KBM-7 (cell line): ENCODE measurements around the gene CCNL1.
"Not testable (repeated sequence)": the region's sequence is repeated elsewhere in the genome, so short reads cannot be mapped to it uniquely, and the experiment has no call there.

ENCODE experiments used
- DNase-seq: peaks from one replicate; pipeline ENCODE4 v3.0.0-alpha.2; 2015
- in situ Hi-C: fragments of 300-500 bp; cut with MboI; formaldehyde crosslinking; loops from 2 replicates; pipeline ENCODE4 v1.14.3; 2020; ENCODE audit warnings: low sequenced_read_pairs, low pct_unique_long_range_greater_than_20kb, mixed read lengths

CCNL1 gene

DNA sequence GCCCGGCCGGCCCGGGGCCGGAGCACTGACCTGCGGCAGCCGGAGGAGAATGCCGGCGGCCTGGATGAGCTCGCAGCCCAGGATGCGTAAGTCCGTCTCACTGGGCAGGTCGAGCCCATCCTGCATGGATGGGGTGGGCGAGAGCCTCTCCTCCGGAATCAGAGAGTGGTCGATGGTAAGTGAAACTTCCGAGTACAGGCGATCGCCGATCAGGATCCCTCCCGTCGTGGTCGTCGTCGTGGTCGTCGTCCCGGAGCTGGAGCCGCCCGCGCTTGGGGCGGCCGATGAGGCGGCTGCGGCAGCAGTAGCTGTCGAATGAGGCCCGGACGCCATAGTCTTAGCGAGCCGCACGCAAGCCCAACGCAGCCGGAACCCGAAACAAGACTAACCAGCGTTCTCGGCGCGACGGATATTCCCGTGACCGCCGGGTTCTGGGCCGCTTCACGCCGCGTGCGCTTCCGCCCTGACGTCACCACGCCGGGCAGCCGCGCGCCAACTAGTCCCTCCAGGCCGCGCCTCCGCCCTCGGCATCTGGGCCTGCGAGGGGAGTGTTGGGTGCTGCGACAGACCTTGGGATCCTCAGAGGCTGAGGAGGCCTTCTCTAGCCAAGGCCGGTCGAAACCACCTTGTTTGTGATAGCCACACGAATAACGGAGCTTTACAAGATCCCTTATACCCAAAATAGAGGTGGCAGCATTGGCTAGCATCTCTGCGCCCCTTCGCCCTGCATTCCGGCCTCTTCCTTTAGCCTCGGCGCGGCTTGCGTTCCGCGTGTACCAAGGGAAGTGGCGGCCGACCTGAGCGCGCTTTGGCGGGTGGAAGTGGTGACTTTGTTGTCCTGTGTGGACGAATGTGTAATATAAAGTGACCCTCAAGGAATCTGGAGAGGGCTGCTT lies at the start of gene CCNL1:
Gene CCNL1 (minus strand): TSS at position 386 of the 896 bp plus-strand sequence. CDS start 53 bp downstream, at position 333.
- in situ Hi-C loops: no loop called here
- DNase-seq: peak; percentile 96

DNA sequence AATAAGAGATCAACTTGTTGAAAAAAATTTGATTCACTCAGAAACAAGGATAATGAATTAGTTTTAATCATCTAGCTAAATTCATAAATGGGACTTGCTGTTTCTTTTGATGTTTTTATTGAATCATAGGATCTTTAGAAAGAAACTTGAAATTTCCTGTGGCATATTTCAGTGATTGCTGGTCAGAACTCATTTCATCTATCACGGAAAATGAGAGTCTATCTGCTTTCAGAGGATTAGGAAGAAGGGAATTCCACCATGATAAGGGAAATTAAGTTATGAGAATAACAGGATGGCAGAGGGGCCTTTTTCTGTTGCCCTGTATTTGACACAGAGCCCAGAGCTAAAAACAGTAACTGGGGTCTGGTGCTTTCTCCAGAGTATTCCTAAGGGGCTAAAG lies 44.9 kb upstream of the CCNL1 start:
- no peak for DNase-seq
- in situ Hi-C loops: loop anchor here (10.0 kb wide), 1 partner anchor 290 kb away; no protein-coding TSS in a partner anchor

DNA sequence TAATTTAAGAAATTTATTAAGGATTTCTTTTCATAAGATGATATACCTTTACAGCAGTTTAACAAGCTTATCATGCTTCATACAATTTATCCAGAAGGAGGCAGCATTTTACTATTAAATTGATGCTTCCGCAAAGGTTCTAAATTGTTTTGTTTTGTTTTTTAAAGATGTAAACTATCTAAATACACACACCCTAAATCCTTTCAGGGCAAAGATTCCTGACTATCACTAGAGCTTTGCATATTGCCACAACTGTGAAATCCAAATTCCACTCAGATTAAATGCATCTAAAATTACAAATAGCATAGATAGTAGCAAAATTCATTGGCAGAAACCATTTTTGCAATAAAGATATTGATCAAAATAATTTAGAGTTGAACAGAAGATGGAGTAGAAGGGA lies 44.5 kb upstream of the CCNL1 start:
- in situ Hi-C loops: loop anchor here (10.0 kb wide), 1 partner anchor 290 kb away; no protein-coding TSS in a partner anchor
- peak; percentile 29 for DNase-seq

DNA sequence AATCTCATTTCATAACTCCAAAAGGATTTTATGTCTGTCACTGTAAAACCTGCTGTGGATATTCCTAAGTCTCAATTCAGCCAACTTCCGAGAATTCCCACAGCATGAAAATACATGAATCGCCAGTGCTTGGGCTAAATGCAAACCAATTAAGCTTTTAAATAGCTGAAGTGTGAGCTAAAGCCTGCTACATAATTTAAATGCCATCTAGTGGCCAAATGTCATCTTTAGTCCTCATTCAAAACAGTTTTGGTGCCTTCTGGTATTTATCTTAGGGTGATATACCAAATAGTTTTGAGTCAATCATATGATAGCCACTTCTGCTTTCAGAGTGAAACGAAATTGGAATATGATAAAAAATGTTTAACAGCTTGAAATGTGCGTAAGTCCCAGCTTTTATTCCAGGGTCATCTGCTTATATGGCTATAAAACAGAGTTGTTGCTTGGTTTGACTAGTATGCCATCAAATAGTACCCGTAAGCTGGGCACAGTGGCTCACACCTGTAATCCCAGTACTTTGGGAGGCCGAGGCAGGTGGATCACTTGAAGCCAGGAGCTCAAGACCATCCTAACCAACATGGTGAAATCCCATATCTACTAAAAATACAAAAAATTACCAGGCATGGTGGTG lies 41.8 kb upstream of the CCNL1 start:
- in situ Hi-C loops: loop anchor here (10.0 kb wide), 1 partner anchor 293 kb away; no protein-coding TSS in a partner anchor
- peak; percentile 56 for DNase-seq

DNA sequence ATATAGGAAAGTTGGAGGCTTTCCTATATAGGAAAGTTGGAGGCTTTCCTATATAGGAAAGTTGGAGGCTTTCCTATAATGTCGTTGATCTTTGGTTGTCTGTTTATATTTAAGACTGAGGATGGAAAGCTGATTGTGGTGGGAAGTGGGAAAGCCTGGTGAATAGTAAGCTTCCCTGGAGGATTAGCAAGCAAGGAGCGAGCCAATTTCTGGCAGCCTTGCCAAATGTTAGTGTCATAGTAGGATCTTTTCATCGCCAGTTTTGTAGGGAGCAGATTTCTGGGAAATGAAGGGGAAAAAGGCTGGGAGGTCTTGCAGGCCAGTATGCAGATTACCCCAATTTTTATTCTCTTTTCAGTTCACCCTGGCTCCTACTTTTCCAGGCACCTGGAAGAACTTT lies 39.9 kb upstream of the CCNL1 start:
- in situ Hi-C loops: loop anchor here (10.0 kb wide), 1 partner anchor 295 kb away; no protein-coding TSS in a partner anchor
- no peak for DNase-seq

DNA sequence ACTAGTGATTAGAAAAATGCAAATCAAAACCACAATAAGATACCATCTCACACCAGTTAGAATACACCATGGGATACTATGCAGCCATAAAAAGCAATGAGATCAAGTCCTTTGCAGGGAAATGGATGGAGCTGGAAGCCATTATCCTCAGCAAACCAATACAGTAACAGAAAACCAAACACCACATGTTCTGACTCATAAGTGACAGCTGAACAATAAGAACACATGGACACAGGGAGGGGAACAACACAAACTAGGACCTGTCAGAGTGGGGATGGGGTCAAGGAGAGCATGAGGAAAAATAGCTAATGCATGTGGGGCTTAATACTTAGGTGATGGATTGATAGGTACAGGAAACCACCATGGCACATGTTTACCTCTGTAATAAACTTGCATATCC lies 36.0 kb upstream of the CCNL1 start:
- DNase-seq: no peak
- in situ Hi-C loops: no loop called here

DNA sequence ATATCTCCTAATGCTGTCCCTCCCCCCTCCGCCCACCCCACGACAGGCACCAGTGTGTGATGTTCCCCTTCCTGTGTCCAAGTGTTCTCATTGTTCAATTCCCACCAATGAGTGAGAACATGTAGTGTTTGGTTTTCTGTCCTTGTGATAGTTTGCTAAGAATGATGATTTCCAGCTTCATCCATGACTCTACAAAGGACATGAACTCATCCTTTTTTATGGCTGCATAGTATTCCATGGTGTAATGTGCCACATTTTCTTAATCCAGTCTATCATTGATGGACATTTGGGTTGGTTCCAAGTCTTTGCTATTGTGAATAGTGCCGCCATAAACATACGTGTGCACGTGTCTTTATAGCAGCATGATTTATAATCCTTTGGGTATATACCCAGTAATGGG lies 31.2 kb upstream of the CCNL1 start:
- DNase-seq, in situ Hi-C loops: not testable (repeated sequence)

DNA sequence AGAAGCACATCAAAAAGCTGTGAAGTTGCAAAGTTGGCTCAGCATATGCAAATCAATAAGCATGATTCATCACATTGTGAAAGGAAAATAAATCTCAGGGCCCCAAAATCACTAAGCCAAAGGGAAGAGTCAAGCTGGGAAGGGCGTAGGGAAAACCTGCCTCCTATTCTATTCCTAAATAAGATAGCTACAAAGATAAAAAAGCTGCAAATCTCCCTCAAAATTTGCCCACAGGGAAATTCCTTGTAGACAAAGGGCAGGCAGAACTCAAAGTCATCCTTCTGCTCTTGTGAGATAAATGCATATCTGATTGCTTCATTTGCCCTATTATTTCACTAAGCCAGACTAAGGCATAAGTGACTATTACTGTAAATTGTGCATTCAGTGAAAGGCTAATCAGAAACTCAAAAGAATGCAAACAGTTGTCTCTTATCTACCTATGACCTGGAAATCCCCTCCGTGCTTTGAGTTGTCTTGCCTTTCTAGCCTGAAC lies 30.5 kb upstream of the CCNL1 start:
- in situ Hi-C loops: no loop called here

DNA sequence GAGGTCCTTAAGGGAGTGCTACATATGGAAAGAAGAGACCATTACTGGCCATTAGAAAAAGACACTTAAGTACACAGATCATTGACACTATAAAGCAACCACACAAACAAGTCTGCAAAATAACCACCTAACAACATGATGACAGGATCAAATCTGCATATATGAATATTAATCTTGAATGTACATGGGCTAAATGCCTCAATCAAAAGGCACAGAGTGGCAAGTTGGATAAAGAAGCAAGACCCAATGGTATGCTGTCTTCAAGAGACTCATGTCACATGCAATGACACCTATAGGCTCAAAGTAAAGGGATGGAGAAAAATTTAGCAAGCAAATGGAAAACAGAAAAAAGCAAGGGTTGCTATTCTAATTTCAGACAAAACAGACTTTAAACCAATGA lies 28.4 kb upstream of the CCNL1 start:
- in situ Hi-C loops: no loop called here
- DNase-seq: no peak

More for the DNA sequence above, 30.5 kb upstream of the CCNL1 start:
- DNase-seq: no peak

DNA sequence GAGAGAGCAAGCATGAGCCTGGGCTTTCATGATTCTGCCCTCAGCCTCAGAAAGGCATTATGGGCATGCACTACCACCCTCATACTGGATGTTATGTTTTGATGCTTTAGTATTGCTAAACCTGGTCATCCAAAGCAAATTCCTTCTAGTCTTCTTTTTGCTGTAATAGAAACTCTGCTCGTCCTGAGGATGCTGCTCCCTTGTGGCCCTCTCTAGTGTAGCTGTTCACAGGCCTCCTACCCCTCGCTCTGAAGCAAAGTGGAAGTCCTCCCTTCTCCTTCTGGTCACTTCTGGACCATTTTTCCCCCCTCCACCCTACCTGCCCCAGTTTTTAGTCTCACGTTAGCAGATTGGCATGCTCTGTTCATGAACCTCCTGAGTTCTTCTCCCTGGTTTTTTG lies 22.9 kb upstream of the CCNL1 start:
- in situ Hi-C loops: no loop called here
- DNase-seq: no peak

DNA sequence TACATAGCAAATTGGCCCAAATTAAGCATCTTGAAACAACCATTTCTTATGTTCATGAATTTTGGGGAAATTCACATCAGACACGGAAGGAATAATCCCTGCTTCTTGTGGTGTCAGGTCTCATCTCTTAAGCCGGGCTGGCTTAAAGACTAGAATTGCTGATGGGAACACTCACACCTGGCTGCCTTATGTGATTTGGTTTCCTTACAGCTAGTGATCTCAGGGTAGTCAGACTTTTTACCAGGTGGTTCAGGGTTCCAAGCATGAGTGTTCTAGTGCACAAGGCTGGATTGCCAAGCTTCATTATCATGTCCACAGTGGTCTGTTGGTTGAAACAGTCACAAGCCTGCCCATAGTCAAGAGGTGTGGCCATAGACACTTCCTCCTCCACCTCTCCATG lies 20.3 kb upstream of the CCNL1 start:
- DNase-seq: no peak
- in situ Hi-C loops: no loop called here

DNA sequence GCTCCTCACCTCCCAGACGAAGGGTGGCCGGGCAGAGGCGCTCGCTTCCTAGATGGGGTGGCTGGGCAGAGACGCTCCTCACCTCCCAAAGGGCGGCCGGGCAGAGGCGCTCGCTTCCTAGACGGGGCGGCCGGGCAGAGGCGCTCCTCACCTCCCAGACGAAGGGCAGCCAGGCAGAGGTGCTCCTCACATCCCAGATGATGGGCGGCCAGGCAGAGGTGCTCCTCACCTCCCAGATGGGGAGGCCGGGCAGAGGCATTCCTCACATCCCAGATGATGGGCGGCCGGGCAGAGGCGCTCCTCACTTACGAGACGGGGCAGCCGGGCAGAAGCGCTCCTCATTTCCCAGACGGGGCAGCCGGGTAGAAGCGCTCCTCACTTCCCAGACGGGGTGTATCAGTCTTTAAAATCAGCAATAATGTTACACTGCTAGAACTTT lies 19.4 kb upstream of the CCNL1 start:
- DNase-seq: no peak
- in situ Hi-C loops: no loop called here

DNA sequence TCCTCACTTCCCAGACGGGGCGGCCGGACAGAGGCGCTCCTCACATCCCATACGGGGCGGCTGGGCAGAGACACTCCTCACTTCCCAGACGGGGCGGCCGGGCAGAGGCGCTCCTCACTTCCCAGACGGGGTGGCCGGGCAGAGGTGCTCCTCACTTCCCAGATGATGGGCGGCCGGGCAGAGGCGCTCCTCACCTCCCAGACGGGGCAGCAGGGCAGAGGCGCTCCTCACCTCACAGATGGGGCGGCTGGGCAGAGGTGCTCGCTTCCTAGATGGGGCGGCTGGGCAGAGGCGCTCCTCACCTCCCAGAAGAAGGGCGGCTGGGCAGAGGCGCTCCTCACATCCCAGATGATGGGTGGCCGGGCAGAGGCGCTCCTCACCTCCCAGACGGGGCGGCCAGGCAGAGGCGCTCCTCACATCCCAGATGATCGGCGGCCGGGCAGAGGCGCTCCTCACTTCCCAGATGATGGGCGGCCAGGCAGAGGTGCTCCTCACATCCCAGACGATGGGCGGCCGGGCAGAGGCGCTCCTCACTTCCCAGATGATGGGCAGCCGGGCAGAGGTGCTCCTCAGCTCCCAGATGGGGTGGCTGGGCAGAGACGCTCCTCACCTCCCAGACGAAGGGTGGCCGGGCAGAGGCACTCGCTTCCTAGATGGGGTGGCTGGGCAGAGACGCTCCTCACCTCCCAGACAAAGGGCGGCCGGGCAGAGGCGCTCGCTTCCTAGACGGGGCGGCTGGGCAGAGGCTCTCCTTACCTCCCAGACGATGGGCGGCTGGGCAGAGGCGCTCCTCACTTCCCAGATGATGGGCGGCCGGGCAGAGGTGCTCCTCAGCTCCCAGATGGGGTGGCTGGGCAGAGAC lies 18.8 kb upstream of the CCNL1 start:
- in situ Hi-C loops, DNase-seq: not testable (repeated sequence)

DNA sequence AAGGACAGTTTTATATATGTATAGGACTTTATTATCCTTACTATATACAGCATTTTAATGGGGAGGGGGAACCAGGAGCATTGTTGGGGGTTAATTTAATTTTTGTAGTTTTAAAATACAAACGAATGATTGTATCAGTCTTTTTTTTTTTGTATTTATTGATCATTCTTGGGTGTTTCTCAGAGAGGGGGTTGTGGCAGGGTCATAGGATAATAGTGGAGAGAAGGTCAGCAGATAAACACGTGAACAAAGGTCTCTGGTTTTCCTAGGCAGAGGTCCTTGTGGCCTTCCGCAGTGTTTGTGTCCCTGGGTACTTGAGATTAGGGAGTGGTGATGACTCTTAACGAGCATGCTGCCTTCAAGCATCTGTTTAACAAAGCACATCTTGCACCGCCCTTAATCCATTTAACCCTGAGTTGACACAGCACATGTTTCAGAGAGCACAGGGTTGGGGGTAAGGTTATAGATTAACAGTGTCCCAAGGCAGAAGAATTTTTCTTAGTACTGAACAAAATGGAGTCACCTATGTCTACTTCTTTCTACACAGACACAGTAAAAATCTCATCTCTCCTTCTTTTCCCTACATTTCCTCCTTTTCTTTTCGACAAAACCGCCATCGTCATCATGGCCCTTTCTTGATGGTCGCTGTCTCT lies 18.0 kb upstream of the CCNL1 start:
- in situ Hi-C loops: not testable (repeated sequence)

DNA sequence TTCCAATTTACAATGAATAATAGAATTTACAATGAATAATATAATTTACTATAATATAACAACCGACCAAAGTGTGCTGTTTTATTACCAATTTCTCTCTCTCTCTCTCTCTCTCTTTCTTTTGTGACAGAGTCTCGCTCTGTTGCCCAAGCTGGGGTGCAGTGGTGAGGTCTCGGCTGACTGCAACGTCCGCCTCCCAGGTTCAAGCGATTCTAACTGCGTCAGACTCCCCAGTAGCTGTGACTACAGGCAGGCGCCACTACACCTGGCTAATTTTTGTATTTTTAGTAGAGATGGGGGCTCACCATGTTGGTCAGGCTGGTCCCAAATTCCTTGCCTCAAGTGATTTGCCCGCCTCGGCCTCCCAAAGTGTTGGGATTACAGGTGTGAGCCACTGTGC lies 17.0 kb upstream of the CCNL1 start:
- in situ Hi-C loops: no loop called here
- no peak for DNase-seq

More for the DNA sequence above, 18.0 kb upstream of the CCNL1 start:
- not testable (repeated sequence) for DNase-seq

DNA sequence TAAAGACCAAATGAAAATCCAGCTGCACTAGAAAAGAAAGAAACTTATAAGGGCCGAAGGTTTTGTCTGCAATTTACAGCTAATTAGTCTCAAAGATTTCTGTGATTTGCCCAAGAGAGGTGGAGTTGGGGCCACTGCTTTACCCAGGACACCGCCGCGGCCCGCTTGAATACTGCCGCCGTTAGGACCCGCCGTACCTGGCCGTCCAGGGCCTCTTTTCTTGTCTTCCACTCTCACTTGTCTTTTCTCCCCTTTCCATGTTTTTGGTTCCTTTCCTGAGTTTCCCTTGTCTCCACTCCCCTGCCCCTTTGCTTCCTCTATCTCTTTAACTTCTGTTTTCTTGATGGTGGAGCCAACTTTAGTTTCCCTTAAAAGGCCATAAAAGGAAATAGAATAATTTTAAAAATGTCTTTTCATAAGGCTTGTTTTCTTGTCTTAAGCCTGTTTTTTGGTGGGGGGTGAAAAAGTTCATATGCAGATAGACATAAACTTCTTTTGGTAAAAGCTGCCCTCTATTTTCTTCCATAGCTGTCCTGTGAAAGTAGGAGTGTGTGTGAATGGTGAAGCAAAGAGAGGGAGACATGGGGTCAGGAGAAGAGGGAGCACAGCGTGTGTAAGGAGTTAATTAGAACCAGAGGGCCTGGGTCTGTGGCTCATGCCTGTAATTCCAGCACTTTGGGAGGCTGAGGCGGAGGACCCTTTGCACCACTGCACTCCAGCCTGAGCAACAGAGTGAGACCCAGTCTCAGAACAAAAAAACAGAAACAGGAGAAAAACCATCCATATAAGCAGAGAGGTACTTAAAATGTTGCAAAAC lies 16.0 kb upstream of the CCNL1 start:
- in situ Hi-C loops: no loop called here
- peak; percentile 47 for DNase-seq

DNA sequence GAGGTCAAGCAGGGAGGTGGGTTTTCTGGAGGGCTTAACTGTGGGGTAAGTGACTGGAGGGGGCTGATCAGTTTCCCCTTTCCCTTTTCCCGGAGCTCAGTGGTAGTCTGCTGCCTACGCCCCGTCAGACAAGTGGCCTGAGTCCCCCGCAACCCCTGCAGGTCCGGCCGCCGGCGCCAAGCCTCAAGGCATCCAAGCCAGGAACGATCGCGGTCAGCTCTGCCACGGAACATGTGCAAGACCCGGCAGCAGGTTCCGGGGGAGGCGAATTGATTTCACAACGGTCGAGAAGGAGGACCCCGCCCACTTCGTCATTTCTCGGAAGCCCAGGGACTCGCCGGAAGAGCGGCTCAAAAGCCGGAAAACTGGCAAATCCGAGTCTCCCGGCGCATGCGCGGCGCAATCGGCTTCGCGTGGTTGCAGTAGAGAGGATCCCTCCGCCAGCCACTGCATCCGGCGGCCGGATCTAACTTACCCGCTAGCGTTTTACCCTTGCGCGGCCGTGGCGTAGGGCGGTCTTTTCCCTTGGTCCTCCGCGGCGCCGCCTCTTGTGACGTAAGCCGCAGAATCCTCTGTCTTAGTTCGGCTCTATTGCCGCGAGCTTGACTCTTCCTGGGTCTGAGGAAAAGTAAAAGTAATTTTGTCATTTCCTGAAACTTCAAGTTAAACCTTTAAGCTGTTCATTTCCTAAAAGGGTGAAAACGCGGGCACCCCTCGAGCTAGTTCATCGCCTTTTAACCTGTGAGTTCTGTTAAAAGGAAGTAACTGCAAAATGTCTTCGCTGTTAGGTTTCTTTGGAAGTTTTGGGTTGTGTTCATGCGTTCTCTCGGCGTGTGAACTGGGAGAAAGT lies 14.9 kb upstream of the CCNL1 start:
- peak; percentile 99 for DNase-seq
- in situ Hi-C loops: no loop called here
